ENCODE measurements around the gene CBX5. TPM values are rescaled to one million over a fixed set of nuclear protein-coding genes. Genes with fewer than 3 reads are reported as not detected.

The CBX5 gene
- polyA plus RNA-seq, 1 donor from 2014 or later: 57.1 TPM

- no peak within 1 kb of the TSS for H3K9ac ChIP-seq (ENCODE audit: low read length)
Measured at GRCh38 chr12:54300732-54301427, 21.0 kb upstream of the CBX5 start, which contains the start of gene NFE2. Gene NFE2, minus strand, starts transcription at chr12:54301015. Its CDS starts 5,767 bp downstream, at chr12:54295248.

More at GRCh38 chr12:54300732-54301427, 21.0 kb upstream of the CBX5 start, which contains the start of gene NFE2:
- no peak within 1 kb of the TSS for H3K4me3 ChIP-seq (ENCODE audit: low read length)
- no peak within 1 kb of the TSS for H3K27ac ChIP-seq (ENCODE audit: low read length)
- no peak within 1 kb of the TSS for H2AFZ ChIP-seq (ENCODE audit: low read depth, low read length)
- no peaks in the 10 kb centered on the region for H3K9me2 ChIP-seq (ENCODE audit: insufficient read depth, low read length)
- TF ChIP-seq REST (IDR thresholded peaks at IDR 0.05; ENCODE audit: borderline replicate concordance): no peak
- no peak for TF ChIP-seq MXI1 (conservative IDR thresholded peaks at IDR 0.05; ENCODE audit: poor library complexity, severe bottlenecking)
- no peak for TF ChIP-seq TAF1 (IDR thresholded peaks at IDR 0.05; ENCODE audit: low read depth)
- TF ChIP-seq EZH2 (IDR thresholded peaks at IDR 0.05; ENCODE audit: borderline replicate concordance, insufficient read depth, low read length, poor library complexity, severe bottlenecking): no peak
- no peak for TF ChIP-seq CTCF (IDR thresholded peaks at IDR 0.05; ENCODE audit: poor library complexity, severe bottlenecking)
- no peak for TF ChIP-seq SMC3 (conservative IDR thresholded peaks at IDR 0.05; ENCODE audit: poor library complexity)
- no peak for TF ChIP-seq POLR2AphosphoS5 (IDR thresholded peaks at IDR 0.05)
- TF ChIP-seq RAD21 (conservative IDR thresholded peaks at IDR 0.05): no peak
- no peak for TF ChIP-seq EP300 (conservative IDR thresholded peaks at IDR 0.05; ENCODE audit: poor library complexity, severe bottlenecking)
- no peaks in the 10 kb centered on the region for H3K36me3 ChIP-seq (ENCODE audit: insufficient read depth, low read length)
- no peaks in the 10 kb centered on the region for H3F3A ChIP-seq (ENCODE audit: insufficient read depth, low read length, poor library complexity, severe bottlenecking)
- no peaks in the 10 kb centered on the region for H3K9me3 ChIP-seq (ENCODE audit: low read length)
- no peaks in the 10 kb centered on the region for H4K20me1 ChIP-seq (ENCODE audit: insufficient read depth)
- no peaks in the 10 kb centered on the region for H3K27me3 ChIP-seq (ENCODE audit: insufficient read depth, low read depth, low read length)
- H3K4me2 ChIP-seq (ENCODE audit: low read length): no peak within 1 kb of the TSS
- no peaks in the 10 kb centered on the region for H3K79me2 ChIP-seq (replicated peaks; ENCODE audit: insufficient read depth, low read length)

Measured in neural cell (in vitro differentiated cells).